ENCODE measurements around the gene PRPF19. TPM values are rescaled to one million over a fixed set of nuclear protein-coding genes. Genes with fewer than 3 reads are reported as not detected.
A peak's percentile ranks its signal among the peaks of the same experiment; 100 is the strongest.

PRPF19 gene
- total RNA-seq, 1 donor from 2014 or later, result 34.5 TPM

- TF ChIP-seq CTCF (IDR thresholded peaks at IDR 0.05) (no peak), EZH2 (IDR thresholded peaks at IDR 0.05) (no peak), EZH2phosphoT487 (IDR thresholded peaks at IDR 0.05) (no peak)
- Histone ChIP-seq H3K27me3 (no peaks in the 10 kb centered on the region), H3K4me2 (no peak overlapping the region), H3K27ac (no peak overlapping the region), H2AFZ (replicated peaks) (no peak overlapping the region), H4K20me1 (ENCODE audit: low read depth) (peaks cover 15% of the 10 kb centered on the region), H3K4me1 (peaks cover 8% of the 10 kb centered on the region), H3K79me2 (ENCODE audit: low read depth) (no peaks in the 10 kb centered on the region), H3K36me3 (no peaks in the 10 kb centered on the region), H3K9ac (no peak overlapping the region), H3K4me3 (no peak overlapping the region), H3K9me3 (ENCODE audit: low read depth) (no peaks in the 10 kb centered on the region), H3F3A (ENCODE audit: low read depth) (peaks cover 4% of the 10 kb centered on the region)
- Mint-ChIP-seq H3K4me1 (peaks cover 16% of the 10 kb centered on the region), H3K36me3 (peaks cover 20% of the 10 kb centered on the region), H3K27me3 (ENCODE audit: insufficient read depth, low read depth) (peaks cover 9% of the 10 kb centered on the region), H3K27ac (no peak overlapping the region), H3K4me3 (no peak overlapping the region), H3K9me3 (no peaks in the 10 kb centered on the region)
- no peak for DNase-seq (ENCODE audit: low spot score)
These were observed 27.9 kb upstream of the PRPF19 start for GRCh38 chr11:60934124-60934789.

- no peak for TF ChIP-seq EZH2 (IDR thresholded peaks at IDR 0.05)
- TF ChIP-seq EZH2phosphoT487 (IDR thresholded peaks at IDR 0.05), result no peak
- TF ChIP-seq CTCF (IDR thresholded peaks at IDR 0.05), result no peak
- H3K4me3 ChIP-seq, result no peak overlapping the region
- no peaks in the 10 kb centered on the region for H3K27me3 ChIP-seq
- Mint-ChIP-seq H3K27me3 (ENCODE audit: insufficient read depth, low read depth) (peaks cover 5% of the 10 kb centered on the region), H3K4me3 (no peak overlapping the region), H3K9me3 (no peaks in the 10 kb centered on the region), H3K36me3 (peaks cover 20% of the 10 kb centered on the region), H3K4me1 (peaks cover 14% of the 10 kb centered on the region), H3K27ac (peak overlapping the region; percentile 87)
- DNase-seq (ENCODE audit: low spot score), result no peak
- peaks cover 15% of the 10 kb centered on the region for H4K20me1 ChIP-seq (ENCODE audit: low read depth)
- no peak overlapping the region for H3K4me2 ChIP-seq
- H3K4me1 ChIP-seq, result peaks cover 8% of the 10 kb centered on the region
- no peak overlapping the region for H3K27ac ChIP-seq
- H3K36me3 ChIP-seq, result no peaks in the 10 kb centered on the region
- no peaks in the 10 kb centered on the region for H3K9me3 ChIP-seq (ENCODE audit: low read depth)
- no peak overlapping the region for H2AFZ ChIP-seq (replicated peaks)
- no peak overlapping the region for H3K9ac ChIP-seq
- H3K79me2 ChIP-seq (ENCODE audit: low read depth), result no peaks in the 10 kb centered on the region
- peaks cover 4% of the 10 kb centered on the region for H3F3A ChIP-seq (ENCODE audit: low read depth)
These were observed 27.2 kb upstream of the PRPF19 start for GRCh38 chr11:60933416-60934123.

GRCh38 chr11:60932605-60933356, 26.4 kb upstream of the PRPF19 start:
- DNase-seq (ENCODE audit: low spot score), result peak; percentile 79
- Histone ChIP-seq H3K27me3 (no peaks in the 10 kb centered on the region), H3F3A (ENCODE audit: low read depth) (peaks cover 4% of the 10 kb centered on the region), H3K4me1 (peaks cover 8% of the 10 kb centered on the region), H3K36me3 (no peaks in the 10 kb centered on the region), H4K20me1 (ENCODE audit: low read depth) (peaks cover 15% of the 10 kb centered on the region), H3K4me3 (no peak overlapping the region), H2AFZ (replicated peaks) (no peak overlapping the region), H3K79me2 (ENCODE audit: low read depth) (no peaks in the 10 kb centered on the region), H3K9ac (no peak overlapping the region), H3K27ac (no peak overlapping the region), H3K9me3 (ENCODE audit: low read depth) (no peaks in the 10 kb centered on the region), H3K4me2 (peak overlapping the region; percentile 47)
- Mint-ChIP-seq H3K27me3 (ENCODE audit: insufficient read depth, low read depth) (peaks cover 5% of the 10 kb centered on the region), H3K9me3 (no peaks in the 10 kb centered on the region), H3K36me3 (peaks cover 22% of the 10 kb centered on the region), H3K27ac (no peak overlapping the region), H3K4me1 (peaks cover 14% of the 10 kb centered on the region), H3K4me3 (no peak overlapping the region)
- TF ChIP-seq EZH2 (IDR thresholded peaks at IDR 0.05) (no peak), CTCF (IDR thresholded peaks at IDR 0.05) (no peak), EZH2phosphoT487 (IDR thresholded peaks at IDR 0.05) (no peak)

Data from neural progenitor cell (in vitro differentiated cells).